Neural progenitor cell (in vitro differentiated cells): ENCODE measurements around the gene PLCG1. TPM values are rescaled to one million over a fixed set of nuclear protein-coding genes. Genes with fewer than 3 reads are reported as not detected.
A peak's percentile ranks its signal among the peaks of the same experiment; 100 is the strongest.

Source experiments
- DNase-seq: peaks from one replicate; pipeline ENCODE4 v3.0.0-alpha.2; 2016; ENCODE audit warnings: low spot score
- H2AFZ ChIP-seq: fragments of 200-600 bp; sonication (generic); replicated peaks from 2 replicates; pipeline ENCODE4 v1.6.1; 2016; ENCODE audit warnings: antibody characterized with exemption
- H3F3A ChIP-seq: fragments of 200-600 bp; sonication (generic); 2 replicates; pipeline ENCODE4 v1.6.1; 2016; ENCODE audit warnings: antibody characterized with exemption, low read depth
- H3K27ac ChIP-seq: fragments of 200-600 bp; sonication (generic); 2 replicates; pipeline ENCODE4 v1.5.1; 2016; ENCODE audit warnings: mild to moderate bottlenecking
- H3K27me3 ChIP-seq: fragments of 200-600 bp; sonication (generic); 2 replicates; pipeline ENCODE4 v1.6.1; 2016; ENCODE audit warnings: mild to moderate bottlenecking, moderate library complexity
- H3K36me3 ChIP-seq: fragments of 200-600 bp; sonication (generic); 2 replicates; pipeline ENCODE4 v1.5.1; 2016
- H3K4me1 ChIP-seq: fragments of 200-600 bp; sonication (generic); 2 replicates; pipeline ENCODE4 v1.6.1; 2016; ENCODE audit warnings: mixed run types
- H3K4me2 ChIP-seq: fragments of 200-600 bp; sonication (generic); 2 replicates; pipeline ENCODE4 v1.6.1; 2016
- H3K4me3 ChIP-seq: fragments of 200-600 bp; sonication (generic); 2 replicates; pipeline ENCODE4 v1.5.1; 2016
- H3K79me2 ChIP-seq: fragments of 200-600 bp; sonication (generic); 2 replicates; pipeline ENCODE4 v1.6.1; 2016; ENCODE audit warnings: low read depth
- H3K9ac ChIP-seq: fragments of 200-600 bp; sonication (generic); 2 replicates; pipeline ENCODE4 v1.6.1; 2016
- H3K9me3 ChIP-seq: fragments of 200-600 bp; sonication (generic); 2 replicates; pipeline ENCODE4 v1.5.1; 2016; ENCODE audit warnings: low read depth
- H4K20me1 ChIP-seq: fragments of 200-600 bp; sonication (generic); 2 replicates; pipeline ENCODE4 v1.6.1; 2016; ENCODE audit warnings: low read depth
- H3K27ac Mint-ChIP-seq: 3 replicates; pipeline ENCODE4 v1.8.0; 2021; ENCODE audit warnings: mixed read lengths
- H3K27me3 Mint-ChIP-seq: 2 replicates; pipeline ENCODE4 v1.8.0; 2022; ENCODE audit warnings: low read depth, mild to moderate bottlenecking, inconsistent platforms, moderate library complexity, mixed read lengths; ENCODE audit not compliant: insufficient read depth
- H3K36me3 Mint-ChIP-seq: 3 replicates; pipeline ENCODE4 v1.8.0; 2021; ENCODE audit warnings: mixed read lengths
- H3K4me1 Mint-ChIP-seq: 3 replicates; pipeline ENCODE4 v1.8.0; 2021; ENCODE audit warnings: mixed read lengths
- H3K4me3 Mint-ChIP-seq: 3 replicates; pipeline ENCODE4 v1.8.0; 2021; ENCODE audit warnings: mild to moderate bottlenecking, moderate library complexity, mixed read lengths
- H3K9me3 Mint-ChIP-seq: 3 replicates; pipeline ENCODE4 v1.8.0; 2020; ENCODE audit warnings: mixed read lengths
- EZH2 ChIP-seq: fragments of 200-600 bp; sonication (generic); IDR thresholded peaks from 2 replicates; pipeline ENCODE4 v1.6.1; 2017; ENCODE audit warnings: antibody characterized with exemption, mild to moderate bottlenecking, moderate library complexity
- EZH2phosphoT487 ChIP-seq: fragments of 200-600 bp; sonication (generic); IDR thresholded peaks from 2 replicates; pipeline ENCODE4 v1.6.1; 2017; ENCODE audit warnings: antibody characterized with exemption
- total RNA-seq: library from RNA; depleted of rRNA; stranded (reverse); fragments of >200 nt; gene quantifications from 2 replicates; pipeline ENCODE4 v1.2.3, GENCODE V29; 2015; ENCODE audit warnings: low replicate concordance
- TF ChIP-seq, protein P1 (sequence below): fragments of 200-600 bp; sonication (generic); IDR thresholded peaks from 2 replicates; pipeline ENCODE4 v1.5.1; 2017; ENCODE audit warnings: antibody characterized with exemption, mild to moderate bottlenecking

Gene PLCG1
- total RNA-seq, 1 donor from 2014 or later, result 146 TPM

GRCh38 chr20:41134362-41135186, 2.8 kb upstream of the PLCG1 start:
- H3F3A ChIP-seq, result peaks cover 15% of the 10 kb centered on the region
- H3K36me3 Mint-ChIP-seq, result peaks cover 9% of the 10 kb centered on the region
- H3K27ac Mint-ChIP-seq, result no peak overlapping the region
- peaks cover 22% of the 10 kb centered on the region for H3K79me2 ChIP-seq
- no peak for DNase-seq
- TF ChIP-seq EZH2phosphoT487 (no peak), EZH2 (no peak)
- TF ChIP-seq, protein P1, sequence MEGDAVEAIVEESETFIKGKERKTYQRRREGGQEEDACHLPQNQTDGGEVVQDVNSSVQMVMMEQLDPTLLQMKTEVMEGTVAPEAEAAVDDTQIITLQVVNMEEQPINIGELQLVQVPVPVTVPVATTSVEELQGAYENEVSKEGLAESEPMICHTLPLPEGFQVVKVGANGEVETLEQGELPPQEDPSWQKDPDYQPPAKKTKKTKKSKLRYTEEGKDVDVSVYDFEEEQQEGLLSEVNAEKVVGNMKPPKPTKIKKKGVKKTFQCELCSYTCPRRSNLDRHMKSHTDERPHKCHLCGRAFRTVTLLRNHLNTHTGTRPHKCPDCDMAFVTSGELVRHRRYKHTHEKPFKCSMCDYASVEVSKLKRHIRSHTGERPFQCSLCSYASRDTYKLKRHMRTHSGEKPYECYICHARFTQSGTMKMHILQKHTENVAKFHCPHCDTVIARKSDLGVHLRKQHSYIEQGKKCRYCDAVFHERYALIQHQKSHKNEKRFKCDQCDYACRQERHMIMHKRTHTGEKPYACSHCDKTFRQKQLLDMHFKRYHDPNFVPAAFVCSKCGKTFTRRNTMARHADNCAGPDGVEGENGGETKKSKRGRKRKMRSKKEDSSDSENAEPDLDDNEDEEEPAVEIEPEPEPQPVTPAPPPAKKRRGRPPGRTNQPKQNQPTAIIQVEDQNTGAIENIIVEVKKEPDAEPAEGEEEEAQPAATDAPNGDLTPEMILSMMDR, result no peak
- H3K9ac ChIP-seq, result no peak overlapping the region
- H3K4me2 ChIP-seq, result no peak overlapping the region
- peaks cover 24% of the 10 kb centered on the region for H3K4me1 Mint-ChIP-seq
- H3K27ac ChIP-seq, result no peak overlapping the region
- H2AFZ ChIP-seq, result no peak overlapping the region
- peaks cover 16% of the 10 kb centered on the region for H4K20me1 ChIP-seq
- H3K36me3 ChIP-seq, result no peaks in the 10 kb centered on the region
- no peaks in the 10 kb centered on the region for H3K9me3 Mint-ChIP-seq
- H3K27me3 Mint-ChIP-seq, result peaks cover 6% of the 10 kb centered on the region
- peaks cover 22% of the 10 kb centered on the region for H3K4me1 ChIP-seq
- no peaks in the 10 kb centered on the region for H3K9me3 ChIP-seq
- H3K27me3 ChIP-seq, result peaks cover 11% of the 10 kb centered on the region
- no peak overlapping the region for H3K4me3 ChIP-seq
- peak overlapping the region; percentile 90 for H3K4me3 Mint-ChIP-seq

DNA sequence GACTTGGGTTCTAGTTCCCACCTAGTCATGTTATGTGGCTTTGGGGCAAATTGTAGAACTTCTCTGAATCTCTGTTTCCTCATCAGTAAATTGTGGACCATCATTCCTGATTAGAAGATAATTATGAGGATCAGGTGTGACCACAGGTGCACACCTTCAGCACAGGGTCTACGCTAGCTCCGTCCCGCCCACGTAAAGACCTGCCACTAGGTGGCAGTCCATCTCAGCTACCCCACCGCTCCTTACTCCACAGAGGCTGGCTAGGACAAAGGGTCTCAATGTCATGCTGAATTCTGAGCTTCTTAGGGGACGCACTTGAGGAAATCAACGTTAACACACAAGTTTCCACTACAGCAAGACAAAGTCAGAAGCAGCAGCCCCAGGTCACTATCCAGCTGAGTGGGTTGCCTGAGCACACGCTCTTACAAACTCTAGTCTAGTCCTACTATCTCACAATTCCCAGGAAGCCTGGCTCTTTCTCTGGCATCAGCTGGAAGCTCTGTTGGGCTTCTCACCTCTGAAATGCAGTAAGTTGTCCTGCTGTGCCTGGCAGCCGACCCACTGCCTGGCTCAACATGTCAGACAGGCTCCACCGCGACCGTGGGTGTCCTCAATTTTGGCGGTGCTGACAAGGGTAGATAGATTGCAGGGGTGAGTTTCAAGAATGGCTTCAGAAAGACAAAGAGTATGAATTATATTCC, 2.0 kb upstream of the PLCG1 start:
- no peak overlapping the region for H2AFZ ChIP-seq
- H3K79me2 ChIP-seq, result peaks cover 30% of the 10 kb centered on the region
- Mint-ChIP-seq H3K36me3 (peaks cover 11% of the 10 kb centered on the region), H3K27ac (peak overlapping the region; percentile 17), H3K9me3 (no peaks in the 10 kb centered on the region), H3K4me3 (peak overlapping the region; percentile 90), H3K27me3 (peaks cover 6% of the 10 kb centered on the region), H3K4me1 (peaks cover 32% of the 10 kb centered on the region)
- H3K9ac ChIP-seq, result no peak overlapping the region
- no peak overlapping the region for H3K4me3 ChIP-seq
- no peaks in the 10 kb centered on the region for H3K9me3 ChIP-seq
- H4K20me1 ChIP-seq, result peaks cover 24% of the 10 kb centered on the region
- peaks cover 30% of the 10 kb centered on the region for H3K4me1 ChIP-seq
- DNase-seq, result peak; percentile 74
- no peak overlapping the region for H3K27ac ChIP-seq
- peaks cover 11% of the 10 kb centered on the region for H3K27me3 ChIP-seq
- peaks cover 15% of the 10 kb centered on the region for H3F3A ChIP-seq
- TF ChIP-seq, protein P1, result peak; percentile 80
- TF ChIP-seq EZH2, result no peak
- no peak for TF ChIP-seq EZH2phosphoT487
- no peak overlapping the region for H3K4me2 ChIP-seq
- no peaks in the 10 kb centered on the region for H3K36me3 ChIP-seq

GRCh38 chr20:41135888-41136679, 1.3 kb upstream of the PLCG1 start:
- H3K27ac Mint-ChIP-seq, result peak overlapping the region; percentile 92
- Histone ChIP-seq H3K27ac (no peak overlapping the region), H3K9me3 (no peaks in the 10 kb centered on the region), H3K79me2 (peaks cover 37% of the 10 kb centered on the region), H3K36me3 (no peaks in the 10 kb centered on the region), H3K4me1 (peaks cover 36% of the 10 kb centered on the region), H2AFZ (peak overlapping the region; percentile 71), H3K4me3 (peak overlapping the region; percentile 87), H4K20me1 (peaks cover 31% of the 10 kb centered on the region), H3K9ac (peak overlapping the region; percentile 2), H3F3A (peaks cover 15% of the 10 kb centered on the region), H3K27me3 (peaks cover 11% of the 10 kb centered on the region), H3K4me2 (peak overlapping the region; percentile 83)
- H3K4me1 Mint-ChIP-seq, result peaks cover 39% of the 10 kb centered on the region
- H3K4me3 Mint-ChIP-seq, result peak overlapping the region; percentile 90
- peaks cover 6% of the 10 kb centered on the region for H3K27me3 Mint-ChIP-seq
- DNase-seq, result no peak
- no peak for TF ChIP-seq EZH2
- TF ChIP-seq, protein P1, result no peak
- no peak for TF ChIP-seq EZH2phosphoT487
- H3K9me3 Mint-ChIP-seq, result no peaks in the 10 kb centered on the region
- peaks cover 9% of the 10 kb centered on the region for H3K36me3 Mint-ChIP-seq
